MM.1S (cell line): ENCODE measurements around the gene NTM.

ENCODE experiments used
- EZH2 ChIP-seq: fragments of 300-600 bp; sonication (generic); optimal IDR thresholded peaks from 2 replicates; pipeline ENCODE3; 2017; ENCODE audit warnings: low read depth, mild to moderate bottlenecking, antibody characterized with exemption, low read length, mixed read lengths
- TF ChIP-seq, protein P1 (sequence below): fragments of 300-600 bp; sonication (generic); IDR thresholded peaks from 2 replicates; pipeline ENCODE4 v1.5.1; 2016; ENCODE audit warnings: antibody characterized with exemption, low read length, mixed read lengths

GRCh38 chr11:131682373-131683015 is 312.1 kb downstream of the NTM start:
- TF ChIP-seq, protein P1, sequence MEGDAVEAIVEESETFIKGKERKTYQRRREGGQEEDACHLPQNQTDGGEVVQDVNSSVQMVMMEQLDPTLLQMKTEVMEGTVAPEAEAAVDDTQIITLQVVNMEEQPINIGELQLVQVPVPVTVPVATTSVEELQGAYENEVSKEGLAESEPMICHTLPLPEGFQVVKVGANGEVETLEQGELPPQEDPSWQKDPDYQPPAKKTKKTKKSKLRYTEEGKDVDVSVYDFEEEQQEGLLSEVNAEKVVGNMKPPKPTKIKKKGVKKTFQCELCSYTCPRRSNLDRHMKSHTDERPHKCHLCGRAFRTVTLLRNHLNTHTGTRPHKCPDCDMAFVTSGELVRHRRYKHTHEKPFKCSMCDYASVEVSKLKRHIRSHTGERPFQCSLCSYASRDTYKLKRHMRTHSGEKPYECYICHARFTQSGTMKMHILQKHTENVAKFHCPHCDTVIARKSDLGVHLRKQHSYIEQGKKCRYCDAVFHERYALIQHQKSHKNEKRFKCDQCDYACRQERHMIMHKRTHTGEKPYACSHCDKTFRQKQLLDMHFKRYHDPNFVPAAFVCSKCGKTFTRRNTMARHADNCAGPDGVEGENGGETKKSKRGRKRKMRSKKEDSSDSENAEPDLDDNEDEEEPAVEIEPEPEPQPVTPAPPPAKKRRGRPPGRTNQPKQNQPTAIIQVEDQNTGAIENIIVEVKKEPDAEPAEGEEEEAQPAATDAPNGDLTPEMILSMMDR = no peak
- no peak for TF ChIP-seq EZH2
